ENCODE data around the gene SLC25A13.

Gene SLC25A13

GRCh38 chr7:96114190-96114589 lies 207.7 kb downstream of the SLC25A13 start:
- no peak overlapping the region for H3K4me2 ChIP-seq (ENCODE audit: low read length)
- H3K27me3 ChIP-seq (ENCODE audit: control insufficient read depth, insufficient read depth, low read length) = no peaks in the 10 kb centered on the region
- no peaks in the 10 kb centered on the region for H3K9me3 ChIP-seq (replicated peaks; ENCODE audit: low read length)
- H3K4me1 ChIP-seq (ENCODE audit: control insufficient read depth, insufficient read depth, low read length) = no peaks in the 10 kb centered on the region
- H3K36me3 ChIP-seq (ENCODE audit: insufficient read depth, low read length) = peaks cover under 1% of the 10 kb centered on the region
- no peak overlapping the region for H3K4me3 ChIP-seq (ENCODE audit: low read length)
- H3K9ac ChIP-seq (ENCODE audit: low read depth, low read length) = no peak overlapping the region

DNA sequence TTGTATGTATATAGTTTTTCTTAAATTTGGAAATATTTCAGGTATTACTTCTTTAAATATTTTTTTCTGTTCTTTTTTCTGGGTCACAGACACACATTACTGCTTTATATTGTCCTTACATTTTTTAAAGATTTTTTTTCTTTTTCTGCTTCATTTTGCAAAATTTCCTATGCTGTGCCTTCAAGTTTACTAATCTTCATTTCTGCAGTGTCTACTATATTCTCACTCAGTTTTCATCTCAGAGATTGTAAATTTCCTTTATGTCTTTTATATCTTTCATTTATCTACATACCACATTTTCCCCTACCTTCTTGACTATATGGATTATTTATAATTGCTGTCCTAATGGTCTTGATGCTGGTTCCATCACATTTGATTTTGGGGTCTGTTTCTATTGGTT lies 210.5 kb downstream of the SLC25A13 start:
- H3K4me3 ChIP-seq (ENCODE audit: low read length) = no peak overlapping the region
- H3K27me3 ChIP-seq (ENCODE audit: control insufficient read depth, insufficient read depth, low read length) = no peaks in the 10 kb centered on the region
- no peak overlapping the region for H3K4me2 ChIP-seq (ENCODE audit: low read length)
- H3K9ac ChIP-seq (ENCODE audit: low read depth, low read length) = no peak overlapping the region
- no peaks in the 10 kb centered on the region for H3K36me3 ChIP-seq (ENCODE audit: insufficient read depth, low read length)
- no peaks in the 10 kb centered on the region for H3K4me1 ChIP-seq (ENCODE audit: control insufficient read depth, insufficient read depth, low read length)
- no peaks in the 10 kb centered on the region for H3K9me3 ChIP-seq (replicated peaks; ENCODE audit: low read length)

DNA sequence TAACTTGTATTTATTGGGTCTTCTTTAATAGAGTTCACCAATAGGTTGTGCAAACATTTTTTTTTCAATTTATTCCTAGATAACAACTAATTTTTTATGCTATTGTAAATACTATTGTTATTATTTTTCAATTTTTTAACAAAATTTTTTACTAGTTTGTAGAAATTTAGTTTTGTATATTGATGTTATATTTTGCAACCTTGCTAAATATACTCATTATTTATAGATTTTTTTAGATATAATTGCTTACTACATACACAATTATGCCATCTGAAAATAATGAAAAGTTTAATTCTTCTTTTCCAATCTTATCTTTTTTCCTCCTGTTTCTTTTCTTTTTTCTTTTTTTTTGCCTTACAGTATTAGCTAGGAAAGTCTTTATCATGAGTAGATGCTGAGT lies 216.9 kb downstream of the SLC25A13 start:
- no peak overlapping the region for H3K4me3 ChIP-seq (ENCODE audit: low read length)
- H3K36me3 ChIP-seq (ENCODE audit: insufficient read depth, low read length) = no peaks in the 10 kb centered on the region
- no peaks in the 10 kb centered on the region for H3K27me3 ChIP-seq (ENCODE audit: control insufficient read depth, insufficient read depth, low read length)

DNA sequence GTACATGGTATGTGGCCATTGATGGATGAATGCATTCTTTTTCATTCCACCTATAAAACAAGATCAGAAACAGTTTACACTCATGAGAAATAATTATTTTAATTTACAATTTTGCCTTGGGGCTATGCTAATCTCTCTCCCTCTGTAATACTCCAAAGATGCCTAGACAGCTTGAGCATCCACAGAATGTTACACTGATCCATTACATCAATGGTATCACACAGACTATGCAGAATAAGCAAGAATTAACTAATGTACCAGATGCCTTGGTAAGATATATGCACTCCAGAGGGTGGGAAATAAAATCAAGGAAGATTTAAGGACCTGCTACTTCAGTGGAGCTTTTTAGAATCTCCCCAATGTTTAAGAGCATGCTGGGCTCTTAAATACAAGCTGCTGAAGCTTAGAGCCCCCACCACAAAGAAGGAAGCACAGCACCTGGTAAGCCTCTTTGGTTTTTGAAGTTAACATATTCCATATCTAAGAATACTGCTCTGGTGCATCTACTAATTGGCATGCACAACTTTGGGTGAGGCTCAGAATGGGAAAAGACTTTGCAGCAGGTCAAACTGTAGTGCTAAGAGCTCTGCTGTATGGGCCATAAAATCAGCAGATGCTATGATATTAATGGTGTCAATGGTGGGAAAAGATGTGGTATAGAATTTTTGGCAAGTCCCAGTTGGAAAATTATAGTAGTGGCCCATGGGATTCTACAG lies 219.6 kb downstream of the SLC25A13 start:
- no peaks in the 10 kb centered on the region for H3K27me3 ChIP-seq (ENCODE audit: control insufficient read depth, insufficient read depth, low read length)
- H3K4me2 ChIP-seq (ENCODE audit: low read length) = no peak overlapping the region
- no peaks in the 10 kb centered on the region for H3K9me3 ChIP-seq (replicated peaks; ENCODE audit: low read length)
- H3K4me1 ChIP-seq (ENCODE audit: control insufficient read depth, insufficient read depth, low read length) = no peaks in the 10 kb centered on the region
- no peak overlapping the region for H3K4me3 ChIP-seq (ENCODE audit: low read length)
- H3K9ac ChIP-seq (ENCODE audit: low read depth, low read length) = no peak overlapping the region
- H3K36me3 ChIP-seq (ENCODE audit: insufficient read depth, low read length) = no peaks in the 10 kb centered on the region

More for the DNA sequence above, 216.9 kb downstream of the SLC25A13 start:
- Histone ChIP-seq H3K9me3 (replicated peaks; ENCODE audit: low read length) (no peaks in the 10 kb centered on the region), H3K4me1 (ENCODE audit: control insufficient read depth, insufficient read depth, low read length) (no peaks in the 10 kb centered on the region), H3K9ac (ENCODE audit: low read depth, low read length) (no peak overlapping the region), H3K4me2 (ENCODE audit: low read length) (no peak overlapping the region)

DNA sequence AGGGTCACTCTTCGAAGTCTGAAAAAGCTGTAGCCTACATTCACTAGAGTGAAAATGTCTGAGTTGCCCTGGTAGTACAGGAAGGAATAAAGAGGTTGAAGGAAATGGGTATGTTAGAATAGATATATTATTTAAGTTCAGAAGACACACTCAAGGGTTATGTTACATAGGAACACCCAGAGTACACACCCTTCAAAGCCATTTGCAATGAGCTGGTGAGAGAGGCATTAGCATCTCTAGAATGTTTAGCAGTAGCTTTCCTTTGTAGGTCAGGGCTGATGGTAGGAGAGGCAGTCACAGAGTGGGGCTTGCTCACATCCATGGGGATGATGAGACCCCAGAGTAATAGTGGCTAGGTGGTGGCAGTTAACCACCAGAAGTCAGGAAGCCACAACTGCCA lies 221.2 kb downstream of the SLC25A13 start:
- no peaks in the 10 kb centered on the region for H3K36me3 ChIP-seq (ENCODE audit: insufficient read depth, low read length)
- H3K9me3 ChIP-seq (replicated peaks; ENCODE audit: low read length) = no peaks in the 10 kb centered on the region
- H3K4me3 ChIP-seq (ENCODE audit: low read length) = no peak overlapping the region
- no peak overlapping the region for H3K9ac ChIP-seq (ENCODE audit: low read depth, low read length)
- no peaks in the 10 kb centered on the region for H3K27me3 ChIP-seq (ENCODE audit: control insufficient read depth, insufficient read depth, low read length)
- H3K4me1 ChIP-seq (ENCODE audit: control insufficient read depth, insufficient read depth, low read length) = no peaks in the 10 kb centered on the region
- no peak overlapping the region for H3K4me2 ChIP-seq (ENCODE audit: low read length)

- Histone ChIP-seq H3K4me3 (ENCODE audit: low read length) (no peak overlapping the region), H3K9ac (ENCODE audit: low read depth, low read length) (no peak overlapping the region), H3K36me3 (ENCODE audit: insufficient read depth, low read length) (no peaks in the 10 kb centered on the region), H3K27me3 (ENCODE audit: control insufficient read depth, insufficient read depth, low read length) (no peaks in the 10 kb centered on the region), H3K4me2 (ENCODE audit: low read length) (no peak overlapping the region), H3K4me1 (ENCODE audit: control insufficient read depth, insufficient read depth, low read length) (peaks cover 4% of the 10 kb centered on the region), H3K9me3 (replicated peaks; ENCODE audit: low read length) (no peaks in the 10 kb centered on the region)
Observed at GRCh38 chr7:96097835-96098234, 224.1 kb downstream of the SLC25A13 start.

DNA sequence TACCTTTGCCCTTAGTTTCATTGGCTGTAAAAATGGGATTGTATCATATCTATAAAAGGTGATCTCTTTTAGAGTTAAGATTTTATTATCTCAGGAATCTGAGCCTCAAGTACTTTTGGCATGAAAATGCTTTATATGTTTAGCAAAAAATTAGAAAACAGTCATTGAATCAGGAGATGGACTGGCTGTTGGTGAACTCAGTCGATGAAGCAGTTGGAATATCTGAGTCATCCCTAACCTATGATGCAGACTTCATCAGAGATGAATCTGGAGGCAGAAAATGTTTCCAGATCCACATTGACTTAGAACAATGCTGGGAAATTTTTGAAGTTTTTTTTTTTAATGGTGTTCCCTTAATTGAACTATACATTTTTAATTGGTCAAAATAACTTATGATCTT lies 228.5 kb downstream of the SLC25A13 start:
- Histone ChIP-seq H3K4me1 (ENCODE audit: control insufficient read depth, insufficient read depth, low read length) (peaks cover 8% of the 10 kb centered on the region), H3K9me3 (replicated peaks; ENCODE audit: low read length) (no peaks in the 10 kb centered on the region), H3K27me3 (ENCODE audit: control insufficient read depth, insufficient read depth, low read length) (no peaks in the 10 kb centered on the region), H3K9ac (ENCODE audit: low read depth, low read length) (no peak overlapping the region), H3K4me3 (ENCODE audit: low read length) (no peak overlapping the region), H3K4me2 (ENCODE audit: low read length) (no peak overlapping the region), H3K36me3 (ENCODE audit: insufficient read depth, low read length) (no peaks in the 10 kb centered on the region)

- no peak overlapping the region for H3K9ac ChIP-seq (ENCODE audit: low read depth, low read length)
- H3K4me1 ChIP-seq (ENCODE audit: control insufficient read depth, insufficient read depth, low read length) = peaks cover 15% of the 10 kb centered on the region
- H3K27me3 ChIP-seq (ENCODE audit: control insufficient read depth, insufficient read depth, low read length) = no peaks in the 10 kb centered on the region
- H3K9me3 ChIP-seq (replicated peaks; ENCODE audit: low read length) = no peaks in the 10 kb centered on the region
- H3K36me3 ChIP-seq (ENCODE audit: insufficient read depth, low read length) = no peaks in the 10 kb centered on the region
- no peak overlapping the region for H3K4me3 ChIP-seq (ENCODE audit: low read length)
- no peak overlapping the region for H3K4me2 ChIP-seq (ENCODE audit: low read length)
Observed at GRCh38 chr7:96090756-96091155, 231.1 kb downstream of the SLC25A13 start.

DNA sequence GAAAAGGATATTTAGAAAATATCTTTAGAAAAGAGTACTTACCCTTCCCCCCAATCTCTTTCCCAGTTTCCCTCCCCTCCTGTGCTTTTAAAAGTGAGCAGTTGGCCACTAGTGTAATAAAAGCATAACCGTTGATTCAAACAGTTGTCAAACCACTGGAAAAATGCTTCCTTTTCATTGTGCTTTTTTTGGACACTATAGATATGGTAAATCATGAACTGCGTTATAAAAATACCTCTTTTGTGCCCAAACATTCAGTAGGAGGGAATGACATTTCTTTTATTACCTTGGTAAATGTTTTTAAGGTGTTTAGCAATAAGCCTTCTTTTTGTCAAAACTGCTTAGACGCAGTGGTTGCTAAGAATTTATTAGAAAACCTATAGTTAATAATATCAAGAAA lies 232.4 kb downstream of the SLC25A13 start:
- H3K4me3 ChIP-seq (ENCODE audit: low read length) = no peak overlapping the region
- no peaks in the 10 kb centered on the region for H3K27me3 ChIP-seq (ENCODE audit: control insufficient read depth, insufficient read depth, low read length)
- no peak overlapping the region for H3K4me2 ChIP-seq (ENCODE audit: low read length)
- H3K4me1 ChIP-seq (ENCODE audit: control insufficient read depth, insufficient read depth, low read length) = peaks cover 26% of the 10 kb centered on the region
- H3K9ac ChIP-seq (ENCODE audit: low read depth, low read length) = no peak overlapping the region
- no peaks in the 10 kb centered on the region for H3K36me3 ChIP-seq (ENCODE audit: insufficient read depth, low read length)
- no peaks in the 10 kb centered on the region for H3K9me3 ChIP-seq (replicated peaks; ENCODE audit: low read length)

GRCh38 chr7:96088579-96088978 lies 233.3 kb downstream of the SLC25A13 start:
- H3K36me3 ChIP-seq (ENCODE audit: insufficient read depth, low read length) = no peaks in the 10 kb centered on the region
- H3K9ac ChIP-seq (ENCODE audit: low read depth, low read length) = no peak overlapping the region
- no peaks in the 10 kb centered on the region for H3K9me3 ChIP-seq (replicated peaks; ENCODE audit: low read length)
- H3K4me2 ChIP-seq (ENCODE audit: low read length) = peak overlapping the region; percentile 49
- peaks cover 26% of the 10 kb centered on the region for H3K4me1 ChIP-seq (ENCODE audit: control insufficient read depth, insufficient read depth, low read length)
- no peak overlapping the region for H3K4me3 ChIP-seq (ENCODE audit: low read length)
- H3K27me3 ChIP-seq (ENCODE audit: control insufficient read depth, insufficient read depth, low read length) = no peaks in the 10 kb centered on the region

DNA sequence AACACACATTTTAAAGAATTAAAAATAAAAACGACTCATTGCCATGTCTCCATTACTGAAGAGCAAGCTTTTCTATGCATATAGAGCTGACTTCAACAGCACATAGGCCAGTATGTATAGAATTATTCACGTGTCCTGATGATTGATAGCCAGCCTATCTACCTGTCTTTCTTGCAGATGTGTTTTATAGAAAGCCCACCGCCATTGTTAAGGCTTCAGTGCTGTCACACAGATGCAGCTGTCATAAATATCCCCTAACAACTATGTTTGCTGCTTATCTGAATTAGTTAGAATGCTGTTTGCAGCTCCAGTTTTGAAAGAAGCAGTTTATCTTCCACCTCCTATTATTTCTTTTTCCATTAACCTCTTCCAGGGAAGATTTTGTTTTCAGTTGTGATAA lies 235.9 kb downstream of the SLC25A13 start:
- no peak overlapping the region for H3K4me2 ChIP-seq (ENCODE audit: low read length)
- no peaks in the 10 kb centered on the region for H3K9me3 ChIP-seq (replicated peaks; ENCODE audit: low read length)
- peaks cover 23% of the 10 kb centered on the region for H3K4me1 ChIP-seq (ENCODE audit: control insufficient read depth, insufficient read depth, low read length)
- H3K36me3 ChIP-seq (ENCODE audit: insufficient read depth, low read length) = no peaks in the 10 kb centered on the region
- H3K4me3 ChIP-seq (ENCODE audit: low read length) = no peak overlapping the region
- H3K9ac ChIP-seq (ENCODE audit: low read depth, low read length) = no peak overlapping the region
- H3K27me3 ChIP-seq (ENCODE audit: control insufficient read depth, insufficient read depth, low read length) = no peaks in the 10 kb centered on the region

GRCh38 chr7:96084881-96085553 lies 236.9 kb downstream of the SLC25A13 start:
- no peaks in the 10 kb centered on the region for H3K9me3 ChIP-seq (replicated peaks; ENCODE audit: low read length)
- no peaks in the 10 kb centered on the region for H3K36me3 ChIP-seq (ENCODE audit: insufficient read depth, low read length)
- no peaks in the 10 kb centered on the region for H3K27me3 ChIP-seq (ENCODE audit: control insufficient read depth, insufficient read depth, low read length)
- H3K9ac ChIP-seq (ENCODE audit: low read depth, low read length) = no peak overlapping the region
- H3K4me2 ChIP-seq (ENCODE audit: low read length) = peak overlapping the region; percentile 67
- H3K4me1 ChIP-seq (ENCODE audit: control insufficient read depth, insufficient read depth, low read length) = peaks cover 23% of the 10 kb centered on the region
- H3K4me3 ChIP-seq (ENCODE audit: low read length) = peak overlapping the region; percentile 40
